Ascending aorta (tissue), 2 donors: ENCODE data around the gene RCAN3. TPM values are rescaled to one million over a fixed set of nuclear protein-coding genes. Genes with fewer than 3 reads are reported as not detected.
"Not testable (repeated sequence)": the region's sequence is repeated elsewhere in the genome, so short reads cannot be mapped to it uniquely, and the experiment has no call there.

ENCODE experiments used
- DNase-seq, 2 donors: peaks; one replicate each; pipeline ENCODE4 v3.0.0-alpha.2; 2019; ENCODE audit warnings: low spot score in 2 of 2
- H3K27ac ChIP-seq, 2 donors: fragments of 200-600 bp; sonication (generic); one replicate each; pipeline ENCODE4 v1.5.1; 2016 to 2017; ENCODE audit warnings: mild to moderate bottlenecking in 1 of 2
- H3K27me3 ChIP-seq: fragments of 200-600 bp; sonication (generic); one replicate; pipeline ENCODE4 v1.5.1; 2017
- H3K36me3 ChIP-seq, 2 donors: fragments of 200-600 bp; sonication (generic); one replicate each; pipeline ENCODE4 v1.5.1; 2016
- H3K4me1 ChIP-seq, 2 donors: fragments of 200-600 bp; sonication (generic); one replicate each; pipeline ENCODE4 v1.5.1; 2016 to 2017; ENCODE audit warnings: mild to moderate bottlenecking in 1 of 2
- H3K4me3 ChIP-seq, 2 donors: fragments of 200-600 bp; sonication (generic); one replicate each; pipeline ENCODE4 v1.5.1; 2016 to 2017; ENCODE audit warnings: mild to moderate bottlenecking in 1 of 2
- H3K9me3 ChIP-seq, 2 donors: fragments of 200-600 bp; sonication (generic); one replicate each; pipeline ENCODE4 v1.5.1; 2016
- CTCF ChIP-seq, 3 experiments: fragments of 200-600 bp in 2 of 3; fragments of 450-650 bp in 1 of 3; sonication (generic) in 2 of 3; IDR thresholded peaks; one replicate each; pipeline ENCODE4 v1.5.1; 2016 to 2019; ENCODE audit warnings: antibody characterized with exemption in 3 of 3, mild to moderate bottlenecking in 1 of 3, moderate library complexity in 1 of 3
- intact Hi-C: fragments of 100-400 bp; cut with DNase I; formaldehyde crosslinking; loops from one replicate; pipeline ENCODE4 v1.15.1; 2023
- total RNA-seq: library from RNA; depleted of rRNA; stranded (reverse); fragments of >200 nt; gene quantifications from one replicate; pipeline ENCODE4 v1.1.0, GENCODE V29; 2016

Gene RCAN3
- total RNA-seq, 1 donor from 2014 or later = 2.0 TPM

- TF ChIP-seq CTCF (IDR thresholded peaks at IDR 0.05) = no peak
- H3K27ac ChIP-seq = no peak overlapping the region
- H3K36me3 ChIP-seq = no peaks in the 10 kb centered on the region
- intact Hi-C loops = no loop called here
- H3K4me3 ChIP-seq = no peak overlapping the region
- no peaks in the 10 kb centered on the region for H3K4me1 ChIP-seq
- no peaks in the 10 kb centered on the region for H3K27me3 ChIP-seq
- H3K9me3 ChIP-seq = no peaks in the 10 kb centered on the region
- no peak for DNase-seq
Observed at GRCh38 chr1:24516506-24516905, 13.9 kb downstream of the RCAN3 start.

- intact Hi-C loops = no loop called here
Observed at GRCh38 chr1:24517898-24518297, 15.3 kb downstream of the RCAN3 start.

GRCh38 chr1:24520282-24520681 is 17.6 kb downstream of the RCAN3 start:
- H3K9me3 ChIP-seq, H3K4me3 ChIP-seq, intact Hi-C loops, H3K27me3 ChIP-seq, H3K4me1 ChIP-seq, H3K36me3 ChIP-seq, H3K27ac ChIP-seq, DNase-seq: not testable (repeated sequence)

More at GRCh38 chr1:24517898-24518297, 15.3 kb downstream of the RCAN3 start:
- Histone ChIP-seq H3K36me3 (no peaks in the 10 kb centered on the region), H3K4me3 (no peak overlapping the region), H3K4me1 (no peaks in the 10 kb centered on the region), H3K27me3 (no peaks in the 10 kb centered on the region), H3K27ac (no peak overlapping the region), H3K9me3 (no peaks in the 10 kb centered on the region)
- no peak for TF ChIP-seq CTCF (IDR thresholded peaks at IDR 0.05)
- DNase-seq = no peak

GRCh38 chr1:24525606-24526005 is 23.0 kb downstream of the RCAN3 start:
- DNase-seq = no peak
- no peak for TF ChIP-seq CTCF (IDR thresholded peaks at IDR 0.05)
- H3K36me3 ChIP-seq = no peaks in the 10 kb centered on the region

GRCh38 chr1:24526045-24526444 is 23.4 kb downstream of the RCAN3 start:
- no peaks in the 10 kb centered on the region for H3K4me1 ChIP-seq

More at GRCh38 chr1:24525606-24526005, 23.0 kb downstream of the RCAN3 start:
- Histone ChIP-seq H3K27ac (no peak overlapping the region), H3K4me3 (no peak overlapping the region), H3K4me1 (no peaks in the 10 kb centered on the region), H3K27me3 (no peaks in the 10 kb centered on the region), H3K9me3 (no peaks in the 10 kb centered on the region)
- intact Hi-C loops = no loop called here

GRCh38 chr1:24526940-24527542 is 24.4 kb downstream of the RCAN3 start:
- peak in 2 of 3 experiments; percentile 15 to 32 for TF ChIP-seq CTCF (IDR thresholded peaks at IDR 0.05)
- no peaks in the 10 kb centered on the region for H3K36me3 ChIP-seq
- intact Hi-C loops = no loop called here
- H3K27ac ChIP-seq = no peak overlapping the region
- no peak overlapping the region for H3K4me3 ChIP-seq
- no peak for DNase-seq
- no peaks in the 10 kb centered on the region for H3K27me3 ChIP-seq
- no peaks in the 10 kb centered on the region for H3K9me3 ChIP-seq
- H3K4me1 ChIP-seq = no peaks in the 10 kb centered on the region

More at GRCh38 chr1:24526045-24526444, 23.4 kb downstream of the RCAN3 start:
- no peak for TF ChIP-seq CTCF (IDR thresholded peaks at IDR 0.05)
- H3K4me3 ChIP-seq = no peak overlapping the region
- no peaks in the 10 kb centered on the region for H3K9me3 ChIP-seq
- H3K27me3 ChIP-seq = no peaks in the 10 kb centered on the region
- no peak overlapping the region for H3K27ac ChIP-seq
- intact Hi-C loops = no loop called here
- no peaks in the 10 kb centered on the region for H3K36me3 ChIP-seq
- DNase-seq = no peak
